Measurements from ENCODE around the gene STRN3. TPM values are rescaled to one million over a fixed set of nuclear protein-coding genes. Genes with fewer than 3 reads are reported as not detected.
A peak's percentile ranks its signal among the peaks of the same experiment; 100 is the strongest.

STRN3 gene
- total and polyA plus RNA-seq, 2 experiments from 2014 or later, result 10.1 to 53.8 TPM

DNA sequence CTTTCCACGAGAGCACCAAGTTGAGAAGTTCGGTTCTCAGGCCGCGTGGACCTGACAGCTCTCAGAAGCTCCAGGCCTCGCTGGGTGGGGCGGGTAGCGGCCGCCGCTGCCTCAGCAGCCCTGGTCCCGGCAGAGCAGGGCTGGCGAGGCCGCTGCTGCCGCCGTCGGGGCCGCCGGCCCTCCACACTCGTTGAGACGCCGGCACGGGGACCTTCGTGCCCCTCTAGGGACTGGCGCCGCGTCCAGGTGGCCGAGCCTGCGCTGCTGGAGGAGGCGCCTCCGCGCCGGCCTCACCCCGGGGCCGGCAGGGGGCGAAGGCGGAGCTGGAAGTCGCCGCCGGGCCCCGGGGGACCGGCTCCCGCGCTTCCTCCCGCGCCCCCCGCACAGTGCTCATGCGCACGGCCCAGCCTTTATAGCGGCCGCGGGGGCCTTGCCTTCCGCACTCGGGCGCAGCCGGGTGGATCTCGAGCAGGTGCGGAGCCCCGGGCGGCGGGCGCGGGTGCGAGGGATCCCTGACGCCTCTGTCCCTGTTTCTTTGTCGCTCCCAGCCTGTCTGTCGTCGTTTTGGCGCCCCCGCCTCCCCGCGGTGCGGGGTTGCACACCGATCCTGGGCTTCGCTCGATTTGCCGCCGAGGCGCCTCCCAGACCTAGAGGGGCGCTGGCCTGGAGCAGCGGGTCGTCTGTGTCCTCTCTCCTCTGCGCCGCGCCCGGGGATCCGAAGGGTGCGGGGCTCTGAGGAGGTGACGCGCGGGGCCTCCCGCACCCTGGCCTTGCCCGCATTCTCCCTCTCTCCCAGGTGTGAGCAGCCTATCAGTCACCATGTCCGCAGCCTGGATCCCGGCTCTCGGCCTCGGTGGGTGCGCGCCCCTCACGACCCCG lies 151.8 kb downstream of the STRN3 start, which contains the start of gene COCH:
TSS of gene COCH (plus strand) at position 440 of the 879 bp plus-strand sequence. CDS start at position 820, 380 bp downstream.
- no peaks in the 10 kb centered on the region for H3K79me2 ChIP-seq
- TF ChIP-seq EZH2phosphoT487 (IDR thresholded peaks at IDR 0.05; ENCODE audit: low read depth, severe bottlenecking, unreplicated experiment), result no peak
- TF ChIP-seq, protein P1, sequence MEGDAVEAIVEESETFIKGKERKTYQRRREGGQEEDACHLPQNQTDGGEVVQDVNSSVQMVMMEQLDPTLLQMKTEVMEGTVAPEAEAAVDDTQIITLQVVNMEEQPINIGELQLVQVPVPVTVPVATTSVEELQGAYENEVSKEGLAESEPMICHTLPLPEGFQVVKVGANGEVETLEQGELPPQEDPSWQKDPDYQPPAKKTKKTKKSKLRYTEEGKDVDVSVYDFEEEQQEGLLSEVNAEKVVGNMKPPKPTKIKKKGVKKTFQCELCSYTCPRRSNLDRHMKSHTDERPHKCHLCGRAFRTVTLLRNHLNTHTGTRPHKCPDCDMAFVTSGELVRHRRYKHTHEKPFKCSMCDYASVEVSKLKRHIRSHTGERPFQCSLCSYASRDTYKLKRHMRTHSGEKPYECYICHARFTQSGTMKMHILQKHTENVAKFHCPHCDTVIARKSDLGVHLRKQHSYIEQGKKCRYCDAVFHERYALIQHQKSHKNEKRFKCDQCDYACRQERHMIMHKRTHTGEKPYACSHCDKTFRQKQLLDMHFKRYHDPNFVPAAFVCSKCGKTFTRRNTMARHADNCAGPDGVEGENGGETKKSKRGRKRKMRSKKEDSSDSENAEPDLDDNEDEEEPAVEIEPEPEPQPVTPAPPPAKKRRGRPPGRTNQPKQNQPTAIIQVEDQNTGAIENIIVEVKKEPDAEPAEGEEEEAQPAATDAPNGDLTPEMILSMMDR (IDR thresholded peaks at IDR 0.05; ENCODE audit: poor library complexity), result peak; percentile 11
- TF ChIP-seq EZH2 (IDR thresholded peaks at IDR 0.05; ENCODE audit: borderline replicate concordance), result peak; percentile 53
- peaks cover 15% of the 10 kb centered on the region for H3K4me1 ChIP-seq (ENCODE audit: insufficient read depth)
- WGBS (ENCODE audit: low lambda C conversion rate, missing lambda C conversion rate), result 2% methylated on average over 80 of the region's 99 CpGs
- peak within 1 kb of the TSS; percentile 88 for H2AFZ ChIP-seq
- H4K20me1 ChIP-seq (ENCODE audit: insufficient read depth, poor library complexity, severe bottlenecking), result no peaks in the 10 kb centered on the region
- peak within 1 kb of the TSS; percentile 99 for H3K4me2 ChIP-seq
- peaks cover 53% of the 10 kb centered on the region for H3K27me3 ChIP-seq
- H3K9me3 ChIP-seq (ENCODE audit: low read depth), result no peaks in the 10 kb centered on the region
- H3K9me2 ChIP-seq (replicated peaks; ENCODE audit: insufficient read depth), result no peaks in the 10 kb centered on the region
- no peak within 1 kb of the TSS for H3K27ac ChIP-seq
- peak; percentile 72 for DNase-seq (ENCODE audit: low spot score)
- peak within 1 kb of the TSS; percentile 85 for H3K4me3 ChIP-seq
- H3K36me3 ChIP-seq (replicated peaks; ENCODE audit: insufficient read depth, low read depth), result no peaks in the 10 kb centered on the region

DNA sequence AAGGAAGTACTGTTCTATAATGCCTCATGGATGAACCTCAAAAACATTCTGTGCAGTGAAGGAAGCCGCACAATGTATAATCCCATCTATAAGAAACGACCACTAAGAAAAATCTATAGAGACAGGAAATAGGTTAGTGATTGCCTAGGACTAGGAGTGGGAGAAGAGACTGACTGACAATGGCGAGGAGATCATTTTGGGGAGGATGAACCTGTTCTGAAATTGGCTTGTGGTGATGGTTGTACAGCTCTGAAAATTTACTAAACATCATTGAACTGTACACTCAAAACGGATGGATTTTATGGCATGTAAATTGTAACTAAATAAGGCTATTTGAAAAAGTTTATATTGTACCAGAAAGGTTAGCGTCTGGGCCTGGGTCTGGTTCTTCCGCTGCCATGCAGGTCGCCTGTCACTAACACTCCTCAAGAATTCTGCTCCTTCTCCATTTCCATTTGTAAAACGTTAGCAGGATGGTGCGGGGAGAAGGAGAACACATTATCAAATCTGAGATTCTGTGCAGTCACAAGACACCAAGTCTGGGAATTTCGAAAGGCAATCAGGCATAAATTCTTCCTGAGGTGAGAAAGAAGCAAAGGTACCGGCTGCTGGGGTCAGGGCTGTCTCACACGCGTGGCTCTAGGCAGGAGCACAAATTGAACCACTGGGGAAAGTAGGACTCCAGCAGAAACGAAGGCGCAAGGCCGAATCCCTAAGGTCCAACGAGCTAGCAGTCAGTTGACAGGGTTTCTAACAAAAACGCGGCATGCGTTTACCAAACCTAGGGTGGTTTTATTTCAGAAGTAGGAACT lies 152.7 kb downstream of the STRN3 start:
- Histone ChIP-seq H3K9me3 (ENCODE audit: low read depth) (no peaks in the 10 kb centered on the region), H3K4me1 (ENCODE audit: insufficient read depth) (peaks cover 15% of the 10 kb centered on the region), H3K27me3 (peaks cover 53% of the 10 kb centered on the region), H3K9me2 (replicated peaks; ENCODE audit: insufficient read depth) (no peaks in the 10 kb centered on the region), H3K79me2 (no peaks in the 10 kb centered on the region), H3K27ac (no peak overlapping the region), H2AFZ (peak overlapping the region; percentile 88), H3K36me3 (replicated peaks; ENCODE audit: insufficient read depth, low read depth) (no peaks in the 10 kb centered on the region), H4K20me1 (ENCODE audit: insufficient read depth, poor library complexity, severe bottlenecking) (no peaks in the 10 kb centered on the region), H3K4me2 (peak overlapping the region; percentile 99), H3K4me3 (no peak overlapping the region)
- TF ChIP-seq EZH2phosphoT487 (IDR thresholded peaks at IDR 0.05; ENCODE audit: low read depth, severe bottlenecking, unreplicated experiment), result no peak
- TF ChIP-seq, protein P1 (IDR thresholded peaks at IDR 0.05; ENCODE audit: poor library complexity), result no peak
- no peak for TF ChIP-seq EZH2 (IDR thresholded peaks at IDR 0.05; ENCODE audit: borderline replicate concordance)
- 64% methylated on average over 20 of the region's 20 CpGs for WGBS (ENCODE audit: low lambda C conversion rate, missing lambda C conversion rate)
- DNase-seq (ENCODE audit: low spot score), result no peak

DNA sequence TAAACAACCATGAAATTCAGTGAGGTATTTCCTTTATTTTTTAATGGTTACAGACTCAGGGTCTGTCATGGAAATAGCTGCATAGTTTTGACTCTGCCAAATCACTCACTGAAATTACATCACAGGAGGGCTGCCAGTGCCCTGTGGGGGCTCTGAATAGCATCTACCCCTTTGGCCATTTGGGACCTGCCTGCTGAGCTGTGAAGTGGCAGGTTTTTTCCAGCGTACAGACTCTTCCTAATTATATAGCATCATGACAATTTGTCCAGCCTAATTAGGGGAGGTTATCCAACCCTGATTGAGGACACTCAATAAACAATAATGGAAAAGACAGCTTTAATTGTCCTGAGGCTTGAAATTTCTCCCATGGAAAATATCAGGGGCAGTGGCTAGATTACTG lies 153.6 kb downstream of the STRN3 start:
- H3K27ac ChIP-seq, result no peak overlapping the region
- peaks cover 15% of the 10 kb centered on the region for H3K4me1 ChIP-seq (ENCODE audit: insufficient read depth)
- TF ChIP-seq, protein P1 (IDR thresholded peaks at IDR 0.05; ENCODE audit: poor library complexity), result no peak
- TF ChIP-seq EZH2phosphoT487 (IDR thresholded peaks at IDR 0.05; ENCODE audit: low read depth, severe bottlenecking, unreplicated experiment) (no peak), EZH2 (IDR thresholded peaks at IDR 0.05; ENCODE audit: borderline replicate concordance) (no peak)
- no peaks in the 10 kb centered on the region for H4K20me1 ChIP-seq (ENCODE audit: insufficient read depth, poor library complexity, severe bottlenecking)
- peaks cover 50% of the 10 kb centered on the region for H3K27me3 ChIP-seq
- no peaks in the 10 kb centered on the region for H3K36me3 ChIP-seq (replicated peaks; ENCODE audit: insufficient read depth, low read depth)
- H3K9me3 ChIP-seq (ENCODE audit: low read depth), result no peaks in the 10 kb centered on the region
- H2AFZ ChIP-seq, result no peak overlapping the region
- no peaks in the 10 kb centered on the region for H3K79me2 ChIP-seq
- no peaks in the 10 kb centered on the region for H3K9me2 ChIP-seq (replicated peaks; ENCODE audit: insufficient read depth)
- no peak for DNase-seq (ENCODE audit: low spot score)
- no peak overlapping the region for H3K4me2 ChIP-seq
- 72% methylated on average over 1 of the region's 1 CpG for WGBS (ENCODE audit: low lambda C conversion rate, missing lambda C conversion rate)
- no peak overlapping the region for H3K4me3 ChIP-seq
